K562 (cell line): ENCODE results near the gene ZMIZ1. TPM values are rescaled to one million over a fixed set of nuclear protein-coding genes. Genes with fewer than 3 reads are reported as not detected.

Source experiments
- ELK1 ChIP-seq: sonication (generic); formaldehyde crosslinking; IDR thresholded peaks from 2 replicates; pipeline ENCODE4 v1.8.1; 2022; ENCODE audit warnings: missing genetic modification reagents
- HES1 ChIP-seq: fragments of 450-650 bp; IDR thresholded peaks from 2 replicates; pipeline ENCODE4 v1.6.1; 2016; ENCODE audit warnings: low read depth, mild to moderate bottlenecking, moderate library complexity
- ID3 ChIP-seq, 2 experiments: fragments of 250-450 bp in 1 of 2; fragments of 450-650 bp in 1 of 2; sonication (Bioruptor Pico) in 1 of 2; IDR thresholded peaks; 2 replicates each; pipeline versions ENCODE4 v1.6.1 to v1.8.0; 2016 to 2021; ENCODE audit warnings: mild to moderate bottlenecking in 2 of 2, moderate library complexity in 2 of 2, missing compliant biosample characterization in 1 of 2, missing genetic modification characterization in 1 of 2
- RBM15 ChIP-seq: fragments of 200-400 bp; formaldehyde crosslinking; IDR thresholded peaks from 2 replicates; pipeline ENCODE4 v1.6.1; 2018; ENCODE audit warnings: mild to moderate bottlenecking, low read length, moderate library complexity; ENCODE audit not compliant: insufficient read depth
- RBM17 ChIP-seq: fragments of 200-400 bp; formaldehyde crosslinking; IDR thresholded peaks from 2 replicates; pipeline ENCODE4 v1.6.1; 2017; ENCODE audit warnings: low read depth, mild to moderate bottlenecking, low read length, borderline replicate concordance
- RBM34 ChIP-seq: fragments of 200-400 bp; formaldehyde crosslinking; IDR thresholded peaks from 2 replicates; pipeline ENCODE4 v1.6.1; 2018; ENCODE audit warnings: low read length, borderline replicate concordance; ENCODE audit not compliant: insufficient read depth
- SFPQ ChIP-seq: fragments of 200-400 bp; formaldehyde crosslinking; IDR thresholded peaks from 2 replicates; pipeline ENCODE4 v1.6.1; 2017; ENCODE audit warnings: mild to moderate bottlenecking, low read depth, low read length, moderate library complexity
- SMAD2 ChIP-seq: fragments of 150-350 bp; IDR thresholded peaks from 2 replicates; pipeline ENCODE4 v1.6.1; 2014; ENCODE audit warnings: low read depth, mild to moderate bottlenecking, low read length
- ZFP36 ChIP-seq: fragments of 150-350 bp; IDR thresholded peaks from 2 replicates; pipeline ENCODE4 v1.6.1; 2018; ENCODE audit warnings: low read length, low read depth; ENCODE audit not compliant: partially characterized antibody
- ZNF121 ChIP-seq: sonication (generic); formaldehyde crosslinking; conservative IDR thresholded peaks from 2 replicates; pipeline ENCODE4 v1.8.0; 2022; ENCODE audit warnings: missing genetic modification reagents
- ZNF133 ChIP-seq: fragments of 250-450 bp; sonication (Bioruptor Pico); IDR thresholded peaks from 2 replicates; pipeline ENCODE4 v1.4.0; 2020; ENCODE audit warnings: mild to moderate bottlenecking
- ZNF551 ChIP-seq: fragments of 250-450 bp; sonication (Bioruptor Pico); IDR thresholded peaks from 2 replicates; pipeline ENCODE4 v1.5.0; 2021; ENCODE audit warnings: mild to moderate bottlenecking, moderate library complexity
- polyA plus RNA-seq, 8 experiments: library from polyadenylated mRNA; depleted of rRNA in 4 of 8; stranded (reverse) in 5 of 8; unstranded in 3 of 8; fragments of >200 nt; fragmentation: Nextera tagmentation in 2 of 8; fragmentation: Illumina TruSeq in 1 of 8; extraction: Ambion mirVana in 2 of 8; extraction: Trizol in 1 of 8; gene quantifications; 2 replicates each; pipeline versions ENCODE4 v1.2.1 to v1.2.3, GENCODE V29; 2011 to 2014; ENCODE audit warnings: inconsistent platforms in 1 of 8, missing spikeins in 1 of 8
- total RNA-seq, 7 experiments: library from RNA; depleted of rRNA in 6 of 7; stranded (reverse); fragments of >200 nt in 6 of 7; fragmentation: Illumina TruSeq in 2 of 7; extraction: Trizol in 2 of 7; gene quantifications; 2 replicates each; pipeline versions ENCODE4 v1.2.1 to v1.2.3, GENCODE V29; 2011 to 2021; ENCODE audit warnings: low replicate concordance in 1 of 7

The ZMIZ1 gene
- total and polyA plus RNA-seq, 9 of the 15 experiments (the other 6 are each of a cell fraction or from before 2014, with no cell fraction given): 1.0 to 37.3 (median 4.3) TPM

GRCh38 chr10:79148452-79149344 lies 79.9 kb downstream of the ZMIZ1 start (continued):
- TF ChIP-seq SFPQ: no peak
- no peak for TF ChIP-seq ZNF121 (CRISPR knock-in tag)
- TF ChIP-seq ID3 (CRISPR knock-in tag; IDR thresholded peaks at IDR 0.05): no peak
- no peak for TF ChIP-seq ID3 (tag; IDR thresholded peaks at IDR 0.05)
- TF ChIP-seq ELK1 (CRISPR knock-in tag): no peak
- TF ChIP-seq SMAD2: no peak
- TF ChIP-seq RBM17: no peak
- no peak for TF ChIP-seq ZNF133 (CRISPR knock-in tag)
- no peak for TF ChIP-seq RBM15
- no peak for TF ChIP-seq ZNF551
- TF ChIP-seq ZFP36: peak; percentile 18
- no peak for TF ChIP-seq HES1
- TF ChIP-seq RBM34: no peak
